Measurements from ENCODE around the gene PRH2. TPM values are rescaled to one million over a fixed set of nuclear protein-coding genes. Genes with fewer than 3 reads are reported as not detected.

PRH2 gene
- polyA plus RNA-seq (2012; ENCODE audit: insufficient read depth, insufficient read length, low read depth): 2.1 TPM

- DNase-seq: no peak
- no peaks in the 10 kb centered on the region for H3K9me3 ChIP-seq
- TF ChIP-seq, protein P1, sequence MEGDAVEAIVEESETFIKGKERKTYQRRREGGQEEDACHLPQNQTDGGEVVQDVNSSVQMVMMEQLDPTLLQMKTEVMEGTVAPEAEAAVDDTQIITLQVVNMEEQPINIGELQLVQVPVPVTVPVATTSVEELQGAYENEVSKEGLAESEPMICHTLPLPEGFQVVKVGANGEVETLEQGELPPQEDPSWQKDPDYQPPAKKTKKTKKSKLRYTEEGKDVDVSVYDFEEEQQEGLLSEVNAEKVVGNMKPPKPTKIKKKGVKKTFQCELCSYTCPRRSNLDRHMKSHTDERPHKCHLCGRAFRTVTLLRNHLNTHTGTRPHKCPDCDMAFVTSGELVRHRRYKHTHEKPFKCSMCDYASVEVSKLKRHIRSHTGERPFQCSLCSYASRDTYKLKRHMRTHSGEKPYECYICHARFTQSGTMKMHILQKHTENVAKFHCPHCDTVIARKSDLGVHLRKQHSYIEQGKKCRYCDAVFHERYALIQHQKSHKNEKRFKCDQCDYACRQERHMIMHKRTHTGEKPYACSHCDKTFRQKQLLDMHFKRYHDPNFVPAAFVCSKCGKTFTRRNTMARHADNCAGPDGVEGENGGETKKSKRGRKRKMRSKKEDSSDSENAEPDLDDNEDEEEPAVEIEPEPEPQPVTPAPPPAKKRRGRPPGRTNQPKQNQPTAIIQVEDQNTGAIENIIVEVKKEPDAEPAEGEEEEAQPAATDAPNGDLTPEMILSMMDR (IDR thresholded peaks at IDR 0.05; ENCODE audit: low read depth, low read length): no peak
- H3K27me3 ChIP-seq: no peaks in the 10 kb centered on the region
- H3K4me1 ChIP-seq: no peaks in the 10 kb centered on the region
- no peaks in the 10 kb centered on the region for H3K36me3 ChIP-seq
- no peak within 1 kb of the TSS for H3K4me3 ChIP-seq (ENCODE audit: low read depth, low read length)
Measured at GRCh38 chr12:10928746-10929286, at the start of gene PRH2. PRH2 (plus strand) TSS chr12:10929236; CDS start chr12:10929274, 38 bp downstream.

DNA sequence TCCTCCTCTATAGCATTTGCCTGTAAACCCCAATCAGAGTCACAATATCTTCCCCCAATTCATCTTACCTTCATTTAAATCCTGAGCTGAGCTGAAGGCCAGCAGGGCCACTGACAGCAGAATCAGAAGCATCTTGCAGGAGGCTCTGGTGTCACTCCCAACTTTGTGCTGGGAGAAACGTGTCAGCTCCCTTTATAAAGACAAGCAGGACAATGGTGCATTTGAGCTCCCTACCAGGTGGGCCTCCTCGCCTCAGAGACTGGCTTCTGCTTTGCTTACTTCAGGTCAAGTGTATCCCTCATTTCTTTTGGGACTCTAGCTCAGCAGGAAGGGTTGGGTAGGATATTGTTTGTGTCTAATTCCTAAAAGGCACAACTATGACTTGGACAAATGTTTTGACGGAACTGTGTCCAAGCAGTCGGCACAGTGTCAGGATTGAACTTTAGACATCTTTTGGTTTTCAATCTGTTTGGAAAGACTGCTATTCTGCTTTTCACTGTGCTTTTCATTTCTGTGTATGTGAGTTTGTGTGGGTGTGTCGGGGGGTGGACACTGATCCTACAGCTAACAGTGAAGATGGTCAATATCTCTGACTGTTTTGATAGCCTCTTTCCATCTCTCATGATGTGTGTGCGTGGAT is 44.8 kb upstream of the PRH2 start, which contains the start of gene PRH1:
Gene PRH1, minus strand, starts transcription at position 170 of the 640 bp plus-strand sequence. Its CDS starts 38 bp downstream, at position 132.
- H3K9me3 ChIP-seq: no peaks in the 10 kb centered on the region
- H3K4me1 ChIP-seq: no peaks in the 10 kb centered on the region
- TF ChIP-seq, protein P1 (IDR thresholded peaks at IDR 0.05; ENCODE audit: low read depth, low read length): no peak
- DNase-seq: no peak
- H3K4me3 ChIP-seq (ENCODE audit: low read depth, low read length): no peak within 1 kb of the TSS
- no peaks in the 10 kb centered on the region for H3K27me3 ChIP-seq
- H3K36me3 ChIP-seq: no peaks in the 10 kb centered on the region; the same call in 1 of the 2 replicates

DNA sequence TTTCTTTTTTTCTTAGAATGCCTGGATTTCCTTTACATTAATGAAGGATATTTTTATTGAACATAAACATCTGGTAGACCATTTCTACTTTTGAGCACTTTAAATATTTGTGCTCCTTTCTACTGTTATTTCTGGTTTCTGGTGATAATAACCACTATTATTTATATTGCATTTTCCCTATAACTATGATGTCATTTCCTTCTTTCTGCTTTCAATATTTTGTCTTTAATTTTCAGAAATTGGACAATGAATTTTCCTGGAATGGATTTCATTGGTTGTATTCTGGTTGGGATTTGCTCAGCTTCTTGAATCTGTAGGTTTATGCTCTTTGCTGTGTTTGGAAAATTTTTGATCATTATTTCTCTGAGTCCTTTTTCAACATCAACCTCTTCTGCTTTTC is 39.8 kb upstream of the PRH2 start:
- no peak for DNase-seq
- no peaks in the 10 kb centered on the region for H3K4me1 ChIP-seq
- no peak overlapping the region for H3K4me3 ChIP-seq (ENCODE audit: low read depth, low read length)
- no peaks in the 10 kb centered on the region for H3K9me3 ChIP-seq
- H3K27me3 ChIP-seq: no peaks in the 10 kb centered on the region
- no peaks in the 10 kb centered on the region for H3K36me3 ChIP-seq
- TF ChIP-seq, protein P1 (IDR thresholded peaks at IDR 0.05; ENCODE audit: low read depth, low read length): no peak

DNA sequence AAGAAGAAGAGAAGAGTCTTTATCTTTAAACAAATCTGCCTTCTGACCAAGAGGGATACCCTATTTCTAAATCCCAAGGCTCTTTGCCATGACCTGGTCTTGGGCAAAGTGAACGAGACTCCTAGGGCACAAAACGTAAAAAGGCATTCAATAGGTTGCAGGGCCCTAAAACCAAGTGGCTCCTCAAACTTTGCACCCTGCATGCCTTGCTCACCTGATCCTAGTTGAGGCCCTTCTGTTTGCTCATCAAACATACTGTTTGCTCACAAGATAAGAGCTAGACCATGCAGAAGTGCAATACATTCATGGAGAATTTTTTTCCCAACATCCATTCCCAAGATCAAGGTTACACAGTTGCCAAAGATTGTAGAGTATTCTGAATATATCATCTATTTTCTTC is 37.1 kb upstream of the PRH2 start:
- no peak for DNase-seq
- H3K36me3 ChIP-seq: no peaks in the 10 kb centered on the region
- H3K9me3 ChIP-seq: no peaks in the 10 kb centered on the region
- TF ChIP-seq, protein P1 (IDR thresholded peaks at IDR 0.05; ENCODE audit: low read depth, low read length): no peak
- no peaks in the 10 kb centered on the region for H3K27me3 ChIP-seq
- no peak overlapping the region for H3K4me3 ChIP-seq (ENCODE audit: low read depth, low read length)
- H3K4me1 ChIP-seq: no peaks in the 10 kb centered on the region

DNA sequence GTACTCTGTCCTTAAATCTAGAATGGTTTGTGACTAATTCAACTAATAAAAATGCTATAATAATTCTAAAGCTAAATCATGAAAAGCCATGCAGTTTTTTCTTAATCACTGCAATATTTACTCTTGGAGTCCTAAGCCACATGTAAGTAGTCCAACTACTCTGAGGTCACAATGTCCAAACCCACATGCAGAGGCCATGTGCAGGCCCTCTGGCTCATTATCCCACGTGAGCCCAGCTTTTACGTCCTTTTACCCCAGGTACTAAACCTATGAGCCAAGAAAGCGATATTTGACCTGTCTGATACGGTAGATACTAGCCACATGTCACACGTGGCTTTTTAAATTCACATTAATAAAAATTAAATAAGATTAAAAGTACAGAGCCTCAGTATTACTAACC is 32.2 kb upstream of the PRH2 start:
- H3K36me3 ChIP-seq: no peaks in the 10 kb centered on the region
- H3K4me3 ChIP-seq (ENCODE audit: low read depth, low read length): no peak overlapping the region
- no peaks in the 10 kb centered on the region for H3K4me1 ChIP-seq
- TF ChIP-seq, protein P1 (IDR thresholded peaks at IDR 0.05; ENCODE audit: low read depth, low read length): no peak
- no peaks in the 10 kb centered on the region for H3K27me3 ChIP-seq
- H3K9me3 ChIP-seq: no peaks in the 10 kb centered on the region
- no peak for DNase-seq

GRCh38 chr12:10900530-10900929 is 28.5 kb upstream of the PRH2 start:
- Histone ChIP-seq H3K27me3 (no peaks in the 10 kb centered on the region), H3K36me3 (no peaks in the 10 kb centered on the region), H3K4me1 (no peaks in the 10 kb centered on the region), H3K9me3 (no peaks in the 10 kb centered on the region), H3K4me3 (ENCODE audit: low read depth, low read length) (no peak overlapping the region)
- no peak for DNase-seq
- TF ChIP-seq, protein P1 (IDR thresholded peaks at IDR 0.05; ENCODE audit: low read depth, low read length): no peak

Measured in BE2C (cell line).